Islet of Langerhans (tissue), 1 donor: Measurements from ENCODE around the gene ITPKB.
"Not testable (repeated sequence)": the region's sequence is repeated elsewhere in the genome, so short reads cannot be mapped to it uniquely, and the experiment has no call there.

Source experiments
- FAIRE-seq: peaks from one replicate; lab custom pipeline; 2011; peaks lifted over from hg19 to GRCh38; lab: Jason Lieb, UNC

ITPKB gene

DNA sequence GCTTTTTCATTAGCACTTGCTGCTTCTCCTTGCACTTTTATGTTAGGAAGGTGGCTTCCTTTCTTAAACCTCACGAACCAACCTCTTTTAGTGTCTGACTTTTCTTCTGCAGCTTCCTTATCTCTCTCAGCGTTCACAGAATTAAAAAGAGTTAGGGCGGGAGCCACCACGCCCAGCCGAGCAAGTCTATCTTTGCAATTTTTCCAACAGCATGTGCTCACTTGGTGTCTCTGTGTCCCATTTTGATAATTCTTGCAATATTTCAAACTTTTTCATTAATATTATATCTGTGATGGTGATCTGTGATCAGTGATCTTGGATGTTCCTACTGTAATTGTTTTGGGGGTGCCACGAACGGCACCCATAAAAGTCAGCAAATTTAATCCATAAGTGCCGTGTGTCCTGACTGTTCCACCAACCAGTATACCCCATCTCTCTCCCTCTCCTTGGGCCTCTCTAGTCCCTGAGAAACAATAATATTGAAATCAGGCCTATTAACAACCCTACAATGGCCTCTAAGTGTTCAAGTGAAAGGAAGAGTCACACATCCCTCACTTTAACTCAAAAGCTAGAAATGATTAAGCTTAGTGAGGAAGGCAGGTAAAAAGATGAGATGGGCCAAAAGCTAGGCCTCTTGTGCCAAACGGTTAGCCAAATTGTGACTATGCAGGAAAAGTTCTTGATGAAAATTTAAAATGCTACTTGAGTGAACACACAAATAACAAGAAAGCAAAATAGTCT, 15.9 kb upstream of the ITPKB start:
- FAIRE-seq: no peak

GRCh38 chr1:226754097-226754496, 15.0 kb upstream of the ITPKB start:
- no peak for FAIRE-seq

GRCh38 chr1:226751703-226752102, 12.6 kb upstream of the ITPKB start:
- no peak for FAIRE-seq

DNA sequence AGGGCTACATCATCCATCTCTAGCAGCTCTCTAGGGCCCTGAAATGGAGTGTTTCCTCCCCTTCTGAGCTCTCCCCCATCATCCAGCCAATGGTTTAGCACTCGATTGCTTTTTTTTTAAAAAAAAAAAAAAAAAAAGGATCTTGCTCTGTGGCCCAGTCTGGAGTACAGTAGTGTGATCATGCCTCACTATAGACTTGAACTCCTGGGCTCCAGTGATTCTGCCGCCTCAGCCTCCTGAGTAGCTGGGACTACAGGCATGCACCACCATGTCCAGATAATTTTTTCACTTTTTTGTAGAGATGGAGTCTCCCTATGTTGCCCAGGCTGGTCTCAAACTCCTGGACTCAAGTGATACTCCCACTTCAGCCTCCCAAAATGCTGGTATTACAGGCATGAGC, 12.1 kb upstream of the ITPKB start:
- no peak for FAIRE-seq

DNA sequence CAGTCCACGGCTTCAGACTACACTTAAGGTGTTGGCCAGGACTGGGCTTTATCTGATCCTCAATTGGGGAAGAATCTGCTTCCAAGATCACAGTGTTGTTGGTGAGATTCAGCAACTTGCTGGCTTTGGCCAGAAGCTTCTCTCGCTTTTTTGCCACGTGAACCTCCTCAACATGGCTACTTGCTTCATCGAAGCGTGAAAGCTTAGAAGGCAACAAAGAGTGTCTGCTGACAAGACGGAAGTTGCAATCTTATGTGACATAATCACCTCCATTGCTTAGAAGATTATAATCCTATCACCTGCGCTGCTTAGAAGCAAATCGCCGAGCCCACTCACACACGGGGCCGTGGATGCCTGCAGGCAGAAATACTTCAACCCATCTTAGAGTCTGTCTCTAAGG, 10.4 kb upstream of the ITPKB start:
- FAIRE-seq: no peak

DNA sequence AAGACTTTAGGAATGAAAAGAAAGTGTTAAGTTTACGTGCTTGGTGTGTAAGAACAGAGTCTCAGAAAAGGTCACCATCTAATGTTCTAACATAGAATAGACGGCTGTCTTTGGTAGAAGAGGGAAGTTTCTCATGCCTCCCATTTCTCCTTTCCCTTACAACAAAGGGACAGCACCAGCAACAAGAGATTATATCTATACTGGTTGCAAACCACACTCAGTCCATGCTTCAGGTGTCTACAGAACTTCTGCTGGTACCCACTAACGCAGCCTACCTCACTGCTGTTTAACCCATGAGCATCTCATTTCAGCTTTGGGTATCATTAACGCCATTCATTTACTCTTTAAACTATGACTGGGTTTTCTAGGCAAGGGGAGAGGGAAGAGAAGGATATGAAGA, 9.2 kb upstream of the ITPKB start:
- no peak for FAIRE-seq

- not testable (repeated sequence) for FAIRE-seq
Measured at GRCh38 chr1:226747519-226748263, 8.6 kb upstream of the ITPKB start.

DNA sequence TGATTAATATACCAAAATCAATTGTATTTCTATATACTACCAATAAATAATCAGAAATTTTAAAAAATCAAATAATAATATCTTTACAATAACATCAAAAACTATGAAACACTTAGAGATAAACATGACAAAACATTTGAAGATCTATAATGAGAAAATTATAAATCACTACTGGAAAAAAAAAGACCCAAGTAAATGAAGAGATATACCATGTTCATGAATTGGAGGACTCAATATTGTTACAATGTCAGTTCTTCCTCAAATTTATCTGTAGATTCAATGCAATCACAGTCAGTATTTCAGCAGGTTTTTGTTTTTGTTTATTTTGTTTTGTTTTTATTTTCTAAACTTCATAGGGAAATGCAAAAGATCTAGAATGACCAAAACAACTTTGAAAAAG, 4.2 kb upstream of the ITPKB start:
- no peak for FAIRE-seq

DNA sequence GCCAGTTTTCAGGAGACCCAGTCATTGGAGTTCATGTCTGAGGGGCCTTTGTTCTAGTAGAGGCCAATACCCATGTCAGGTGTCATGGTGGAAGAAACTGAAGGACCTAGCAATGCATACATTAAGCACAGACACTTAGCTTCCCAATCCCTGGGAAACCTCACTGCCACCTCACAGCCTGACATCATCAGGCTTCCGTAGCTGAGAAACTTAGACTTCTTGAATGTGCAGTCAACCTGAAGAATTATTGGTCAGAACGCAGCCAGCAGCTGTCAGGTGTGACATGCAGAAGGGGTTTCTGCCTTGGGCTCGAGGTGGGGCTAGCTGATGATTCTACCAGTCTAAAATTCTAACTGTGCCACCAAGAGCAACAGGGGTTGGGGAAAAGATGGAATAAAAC, 1.9 kb upstream of the ITPKB start:
- no peak for FAIRE-seq

DNA sequence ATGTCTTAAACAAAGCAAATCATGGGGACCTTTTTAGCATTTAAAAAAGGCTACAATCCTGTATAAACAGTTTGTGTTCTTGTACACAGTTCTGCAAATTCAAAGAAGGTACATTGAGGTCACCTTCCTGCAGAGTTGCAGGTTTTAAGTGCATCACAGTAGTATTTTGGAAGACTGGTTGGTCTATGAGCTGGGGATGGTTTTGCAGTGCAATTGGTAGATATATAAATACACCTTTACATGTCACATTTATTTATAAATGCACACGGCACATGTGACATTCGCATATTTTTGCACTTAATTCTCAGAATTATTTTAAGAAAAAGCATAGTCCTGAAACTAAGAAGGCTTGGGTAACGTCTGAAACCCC, 599 bp upstream of the ITPKB start:
- FAIRE-seq: no peak

- no peak for FAIRE-seq
Measured at GRCh38 chr1:226738421-226738994, 574 bp downstream of the ITPKB start.

- FAIRE-seq: no peak
Measured at GRCh38 chr1:226737819-226738420, 1.2 kb downstream of the ITPKB start.

DNA sequence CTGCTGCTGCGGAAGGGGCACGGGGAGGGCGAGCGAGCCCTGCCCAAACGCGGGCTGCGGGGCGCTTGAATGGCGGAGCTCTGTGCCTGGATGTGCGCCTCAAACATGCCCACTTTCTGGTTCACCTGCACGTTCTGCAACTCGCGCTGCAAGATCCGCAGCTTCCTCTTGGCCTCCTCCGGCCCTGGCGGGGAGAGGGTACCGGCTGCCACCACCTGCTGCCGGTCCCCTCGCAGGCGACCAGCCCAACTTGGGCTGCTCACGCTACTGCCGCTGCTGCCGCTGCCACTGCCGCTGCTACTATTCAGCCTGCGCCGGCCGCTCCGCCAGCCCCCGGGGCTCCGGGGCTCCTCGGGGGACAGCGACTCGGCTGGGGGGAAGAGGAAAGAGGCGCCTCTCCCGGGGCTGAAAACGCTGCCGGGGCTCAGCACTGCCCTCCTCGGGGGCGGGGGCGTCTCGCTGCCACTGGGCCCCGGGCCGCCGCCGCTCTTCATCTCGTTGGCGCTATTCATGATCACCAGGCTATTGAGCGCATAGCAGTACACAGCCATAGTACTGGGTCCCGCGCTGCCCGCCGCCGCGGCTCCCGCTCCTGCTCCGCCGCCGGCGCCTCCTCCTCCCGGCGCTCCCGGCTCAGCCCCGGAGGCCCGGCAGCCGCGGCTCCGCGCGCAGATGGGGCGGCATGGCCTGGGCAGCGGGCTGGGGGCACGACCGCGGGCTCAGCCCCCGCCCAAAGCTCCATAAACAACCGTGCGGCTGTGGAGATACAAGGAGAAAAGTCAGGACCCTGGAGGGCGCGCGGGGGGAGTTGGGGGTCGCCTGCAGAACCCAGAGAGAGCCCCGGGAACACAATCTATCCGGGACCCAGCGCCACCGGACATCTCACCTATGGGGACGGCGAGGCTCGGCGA, 1.9 kb downstream of the ITPKB start:
- no peak for FAIRE-seq

GRCh38 chr1:226736001-226736907, 2.8 kb downstream of the ITPKB start:
- FAIRE-seq: no peak

DNA sequence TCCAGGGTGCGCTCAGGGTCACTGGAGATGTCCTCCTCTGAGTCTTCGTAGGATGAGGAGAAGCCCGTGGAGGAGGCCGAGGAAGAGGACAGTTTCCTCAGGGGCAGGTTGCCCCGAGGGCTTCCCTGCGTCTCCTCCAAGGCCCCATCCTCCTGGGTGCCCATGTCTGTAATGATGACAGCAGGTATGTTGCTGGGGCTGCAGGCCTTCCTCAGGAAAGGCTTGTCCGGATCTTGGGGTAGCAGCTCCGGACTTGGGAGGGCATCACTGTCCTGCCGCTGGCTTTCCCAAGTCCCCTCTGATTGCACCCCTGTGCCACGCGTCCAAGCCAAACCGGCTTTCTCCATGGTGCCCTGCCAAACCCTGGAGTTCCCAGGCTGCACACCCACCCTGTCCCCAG, 3.5 kb downstream of the ITPKB start:
- FAIRE-seq: no peak

DNA sequence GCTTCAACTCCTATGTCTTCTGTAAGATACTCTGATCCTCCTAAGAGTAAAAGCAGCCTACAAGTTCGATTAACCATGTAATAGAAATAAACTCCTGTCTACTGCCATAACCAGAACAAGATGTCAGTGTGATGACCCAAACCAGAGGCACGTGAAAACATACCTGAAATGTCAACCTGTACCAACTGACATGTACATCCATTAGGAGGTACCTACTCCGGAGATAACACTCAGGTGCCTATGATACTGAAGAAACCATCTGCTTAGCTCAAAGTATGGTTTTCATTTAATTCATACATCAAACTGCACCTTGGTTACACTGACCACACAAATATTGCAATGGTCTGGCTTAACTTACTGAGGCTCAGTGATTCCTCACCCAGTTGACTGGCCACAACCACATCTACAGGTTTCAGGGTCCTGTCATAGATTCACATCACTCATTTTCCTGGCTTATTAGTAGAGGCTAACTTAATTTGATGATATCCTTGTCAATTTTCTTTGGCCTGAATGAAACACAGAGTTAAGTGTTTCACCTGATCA, 4.4 kb downstream of the ITPKB start:
- FAIRE-seq: no peak

DNA sequence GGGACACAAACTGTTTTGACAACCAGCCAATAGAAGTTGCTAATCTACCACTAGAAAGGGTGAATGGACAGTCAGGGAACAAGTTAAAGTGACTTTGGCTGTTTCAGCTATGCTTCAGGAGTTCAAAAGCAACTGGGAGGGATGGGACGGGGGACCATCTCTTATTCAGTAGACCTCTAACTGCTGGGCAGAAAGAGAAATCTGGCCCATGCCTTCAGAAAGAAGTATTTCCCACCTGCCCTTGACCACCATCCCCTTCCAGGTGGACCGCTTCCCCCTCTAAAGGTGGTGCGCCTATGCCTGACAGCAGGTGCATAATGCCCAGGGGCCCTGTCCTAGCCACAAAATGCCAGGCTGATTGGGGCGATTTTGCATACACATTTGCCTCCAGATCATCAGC, 5.2 kb downstream of the ITPKB start:
- no peak for FAIRE-seq

- no peak for FAIRE-seq
Measured at GRCh38 chr1:226733304-226733703, 5.8 kb downstream of the ITPKB start.

DNA sequence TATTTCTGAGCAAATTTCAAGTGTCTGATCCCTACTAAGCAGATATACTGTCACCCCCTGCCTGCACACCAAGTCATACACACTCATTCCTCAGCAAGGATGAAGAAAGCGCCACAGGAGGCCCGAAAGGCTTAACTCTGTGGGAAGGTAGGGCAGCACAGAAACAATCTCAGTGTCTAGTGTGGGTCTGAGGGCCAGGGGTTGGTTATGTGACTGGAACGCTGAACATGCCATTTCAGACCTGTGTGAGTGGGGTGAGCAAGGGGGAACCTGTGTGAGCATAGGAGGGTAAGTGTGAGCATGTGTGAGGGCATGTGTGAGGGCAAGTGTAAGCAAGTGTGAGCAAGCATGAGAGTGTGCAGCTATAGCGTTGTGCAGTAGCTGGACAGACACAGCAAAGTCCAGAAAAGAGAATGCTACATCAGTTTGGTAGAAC, 6.2 kb downstream of the ITPKB start:
- no peak for FAIRE-seq

- no peak for FAIRE-seq
Measured at GRCh38 chr1:226731257-226731893, 7.7 kb downstream of the ITPKB start.
